ENCODE measurements around the gene DPF3.

DNA sequence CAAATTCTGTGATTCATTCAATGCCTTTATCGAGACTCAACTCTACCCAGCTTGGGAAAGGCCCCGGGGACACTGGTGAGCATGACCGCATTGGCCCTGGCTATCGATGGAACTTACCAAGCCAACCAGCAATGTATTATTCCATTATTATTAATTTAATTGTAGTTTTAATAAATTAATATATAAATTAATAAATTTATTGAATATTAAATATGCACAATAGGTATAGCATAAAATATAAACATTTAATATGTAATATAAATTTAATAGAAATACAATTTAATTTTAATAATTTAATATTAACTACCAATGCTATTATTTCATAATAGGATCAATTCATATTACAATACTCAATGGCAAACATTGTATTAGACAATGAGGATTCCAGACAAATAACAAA is 163.4 kb downstream of the DPF3 start:
- TF ChIP-seq, protein P1, sequence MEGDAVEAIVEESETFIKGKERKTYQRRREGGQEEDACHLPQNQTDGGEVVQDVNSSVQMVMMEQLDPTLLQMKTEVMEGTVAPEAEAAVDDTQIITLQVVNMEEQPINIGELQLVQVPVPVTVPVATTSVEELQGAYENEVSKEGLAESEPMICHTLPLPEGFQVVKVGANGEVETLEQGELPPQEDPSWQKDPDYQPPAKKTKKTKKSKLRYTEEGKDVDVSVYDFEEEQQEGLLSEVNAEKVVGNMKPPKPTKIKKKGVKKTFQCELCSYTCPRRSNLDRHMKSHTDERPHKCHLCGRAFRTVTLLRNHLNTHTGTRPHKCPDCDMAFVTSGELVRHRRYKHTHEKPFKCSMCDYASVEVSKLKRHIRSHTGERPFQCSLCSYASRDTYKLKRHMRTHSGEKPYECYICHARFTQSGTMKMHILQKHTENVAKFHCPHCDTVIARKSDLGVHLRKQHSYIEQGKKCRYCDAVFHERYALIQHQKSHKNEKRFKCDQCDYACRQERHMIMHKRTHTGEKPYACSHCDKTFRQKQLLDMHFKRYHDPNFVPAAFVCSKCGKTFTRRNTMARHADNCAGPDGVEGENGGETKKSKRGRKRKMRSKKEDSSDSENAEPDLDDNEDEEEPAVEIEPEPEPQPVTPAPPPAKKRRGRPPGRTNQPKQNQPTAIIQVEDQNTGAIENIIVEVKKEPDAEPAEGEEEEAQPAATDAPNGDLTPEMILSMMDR (IDR thresholded peaks at IDR 0.05): no peak
- no peak for TF ChIP-seq POLR2A (IDR thresholded peaks at IDR 0.05)

Data from adrenal gland (tissue), 5 donors.